A673 (cell line): ENCODE data around the gene CNNM2.

Source experiments
- EZH2 ChIP-seq: fragments of 200-600 bp; sonication (generic); IDR thresholded peaks from 2 replicates; pipeline ENCODE4 v1.6.1; 2017; ENCODE audit warnings: borderline replicate concordance, low read depth, mild to moderate bottlenecking, mixed read lengths, antibody characterized with exemption, low read length; ENCODE audit not compliant: poor library complexity, severe bottlenecking
- TF ChIP-seq, protein P1 (sequence below): fragments of 300-800, 200-600 bp; sonication (generic); conservative IDR thresholded peaks from 2 replicates; pipeline ENCODE4 v1.5.1; 2017; ENCODE audit warnings: low read depth, mild to moderate bottlenecking, antibody characterized with exemption, low read length, moderate library complexity, mixed read lengths

DNA sequence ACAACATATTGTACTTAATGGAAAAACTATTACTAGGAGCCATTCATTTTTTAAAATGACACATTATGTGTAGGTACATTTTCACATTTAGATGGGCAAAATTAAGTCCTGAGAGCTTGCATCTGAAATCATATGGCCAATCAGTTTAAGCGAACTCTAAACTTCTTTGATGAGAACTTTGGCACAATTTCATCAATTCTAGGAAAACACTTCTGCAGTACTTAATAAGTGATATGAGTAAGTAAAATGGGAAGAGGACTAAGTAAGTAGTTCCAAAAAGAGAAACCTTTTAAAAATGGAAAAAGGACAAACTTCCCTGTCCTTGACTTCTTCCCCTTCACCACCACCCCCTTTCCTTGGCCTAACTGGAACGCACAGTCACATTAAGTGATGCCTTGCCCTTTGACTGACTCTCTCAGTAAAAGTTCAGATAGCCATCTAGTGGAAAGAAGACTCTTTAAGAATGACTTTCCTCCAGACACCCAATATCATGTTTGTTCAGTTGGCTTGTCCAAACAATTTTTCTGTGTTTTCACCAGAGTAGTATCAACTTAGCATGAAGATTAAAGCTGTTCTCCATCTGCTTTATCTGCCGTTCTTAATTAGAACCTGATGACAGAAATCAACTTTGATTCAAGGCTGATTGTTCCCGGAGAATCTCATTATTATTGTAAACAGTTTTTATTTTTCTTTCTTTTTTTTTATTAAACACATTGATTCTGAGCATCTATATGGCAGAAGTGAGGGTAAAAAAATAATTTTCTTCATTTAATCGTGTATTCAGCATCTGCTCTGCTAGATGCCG, 45.1 kb downstream of the CNNM2 start:
- TF ChIP-seq, protein P1, sequence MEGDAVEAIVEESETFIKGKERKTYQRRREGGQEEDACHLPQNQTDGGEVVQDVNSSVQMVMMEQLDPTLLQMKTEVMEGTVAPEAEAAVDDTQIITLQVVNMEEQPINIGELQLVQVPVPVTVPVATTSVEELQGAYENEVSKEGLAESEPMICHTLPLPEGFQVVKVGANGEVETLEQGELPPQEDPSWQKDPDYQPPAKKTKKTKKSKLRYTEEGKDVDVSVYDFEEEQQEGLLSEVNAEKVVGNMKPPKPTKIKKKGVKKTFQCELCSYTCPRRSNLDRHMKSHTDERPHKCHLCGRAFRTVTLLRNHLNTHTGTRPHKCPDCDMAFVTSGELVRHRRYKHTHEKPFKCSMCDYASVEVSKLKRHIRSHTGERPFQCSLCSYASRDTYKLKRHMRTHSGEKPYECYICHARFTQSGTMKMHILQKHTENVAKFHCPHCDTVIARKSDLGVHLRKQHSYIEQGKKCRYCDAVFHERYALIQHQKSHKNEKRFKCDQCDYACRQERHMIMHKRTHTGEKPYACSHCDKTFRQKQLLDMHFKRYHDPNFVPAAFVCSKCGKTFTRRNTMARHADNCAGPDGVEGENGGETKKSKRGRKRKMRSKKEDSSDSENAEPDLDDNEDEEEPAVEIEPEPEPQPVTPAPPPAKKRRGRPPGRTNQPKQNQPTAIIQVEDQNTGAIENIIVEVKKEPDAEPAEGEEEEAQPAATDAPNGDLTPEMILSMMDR = no peak
- TF ChIP-seq EZH2 = no peak
